ENCODE measurements around the gene SMYD1.

SMYD1 gene

GRCh38 chr2:88095022-88095421, 27.4 kb downstream of the SMYD1 start:
- no peak overlapping the region for H3K14ac ChIP-seq (ENCODE audit: low read length)
- H2AFZ ChIP-seq (ENCODE audit: low read length), result peak overlapping the region; percentile 26
- H3K4me3 ChIP-seq (ENCODE audit: low read length in 2 of 2), result no peak overlapping the region
- DNase-seq (ENCODE audit: low spot score), result no peak
- peak overlapping the region; percentile 31 for H3K27ac ChIP-seq (replicated peaks; ENCODE audit: low read length)
- H2BK12ac ChIP-seq (ENCODE audit: low read length), result no peak overlapping the region
- no peak overlapping the region for H3K4ac ChIP-seq (ENCODE audit: low read length)
- no peaks in the 10 kb centered on the region for H3K36me3 ChIP-seq (replicated peaks in 1 of 2; ENCODE audit: control insufficient read depth in 2 of 2, insufficient read depth in 2 of 2, low read length in 2 of 2)
- H3K23ac ChIP-seq (ENCODE audit: low read depth, low read length, poor library complexity), result no peak overlapping the region
- no peak overlapping the region for H3K4me2 ChIP-seq (ENCODE audit: insufficient read depth, low read length, poor library complexity, severe bottlenecking)
- no peak overlapping the region for H3K9ac ChIP-seq (ENCODE audit: low read depth, low read length, poor library complexity)
- WGBS, 2 donors (ENCODE audit: extremely low coverage in 2 of 2, insufficient read length in 2 of 2, insufficient replicate concordance in 1 of 2), result no CpG with 5 or more reads among the region's 3 CpGs
- peaks cover 5 to 19% of the 10 kb centered on the region in 2 donors for H3K4me1 ChIP-seq (ENCODE audit: control insufficient read depth in 2 of 2, insufficient read depth in 1 of 2, low read depth in 1 of 2, low read length in 2 of 2)
- no peaks in the 10 kb centered on the region for H3K27me3 ChIP-seq (ENCODE audit: control insufficient read depth in 3 of 3, insufficient read depth in 3 of 3, low read depth in 1 of 3, low read length in 3 of 3)
- H2BK5ac ChIP-seq (ENCODE audit: low read length), result no peak overlapping the region
- no peaks in the 10 kb centered on the region for H3K79me1 ChIP-seq (ENCODE audit: low read depth, low read length)
- H3K9me3 ChIP-seq (replicated peaks in 1 of 2; ENCODE audit: control insufficient read depth in 2 of 2, insufficient read depth in 1 of 2, low read depth in 1 of 2, low read length in 2 of 2), result no peaks in the 10 kb centered on the region
- no peak overlapping the region for H2BK15ac ChIP-seq (ENCODE audit: low read length)
- H2BK120ac ChIP-seq (ENCODE audit: low read depth, low read length), result no peak overlapping the region
- H4K91ac ChIP-seq (ENCODE audit: low read depth, low read length, poor library complexity), result no peak overlapping the region
- no peak overlapping the region for H2AK5ac ChIP-seq (ENCODE audit: low read depth, low read length)
- peak overlapping the region; percentile 82 for H3K18ac ChIP-seq (ENCODE audit: low read length)
- H4K8ac ChIP-seq (ENCODE audit: low read depth, low read length), result no peak overlapping the region

- Histone ChIP-seq H4K8ac (ENCODE audit: low read depth, low read length) (no peak overlapping the region), H2AK5ac (ENCODE audit: low read depth, low read length) (no peak overlapping the region), H4K91ac (ENCODE audit: low read depth, low read length, poor library complexity) (no peak overlapping the region), H3K9ac (ENCODE audit: low read depth, low read length, poor library complexity) (no peak overlapping the region), H2BK12ac (ENCODE audit: low read length) (no peak overlapping the region), H3K4me3 (ENCODE audit: low read length in 2 of 2) (no peak overlapping the region), H3K4me2 (ENCODE audit: insufficient read depth, low read length, poor library complexity, severe bottlenecking) (no peak overlapping the region), H3K27ac (replicated peaks; ENCODE audit: low read length) (no peak overlapping the region), H3K79me1 (ENCODE audit: low read depth, low read length) (no peaks in the 10 kb centered on the region), H2BK5ac (ENCODE audit: low read length) (no peak overlapping the region), H3K4me1 (ENCODE audit: control insufficient read depth in 2 of 2, insufficient read depth in 1 of 2, low read depth in 1 of 2, low read length in 2 of 2) (peaks cover 5 to 21% of the 10 kb centered on the region in 2 donors), H3K14ac (ENCODE audit: low read length) (no peak overlapping the region), H3K4ac (ENCODE audit: low read length) (no peak overlapping the region), H3K27me3 (ENCODE audit: control insufficient read depth in 3 of 3, insufficient read depth in 3 of 3, low read depth in 1 of 3, low read length in 3 of 3) (no peaks in the 10 kb centered on the region), H3K23ac (ENCODE audit: low read depth, low read length, poor library complexity) (no peak overlapping the region), H3K36me3 (replicated peaks in 1 of 2; ENCODE audit: control insufficient read depth in 2 of 2, insufficient read depth in 2 of 2, low read length in 2 of 2) (no peaks in the 10 kb centered on the region), H2AFZ (ENCODE audit: low read length) (no peak overlapping the region), H2BK120ac (ENCODE audit: low read depth, low read length) (no peak overlapping the region), H3K9me3 (replicated peaks in 1 of 2; ENCODE audit: control insufficient read depth in 2 of 2, insufficient read depth in 1 of 2, low read depth in 1 of 2, low read length in 2 of 2) (no peaks in the 10 kb centered on the region), H2BK15ac (ENCODE audit: low read length) (no peak overlapping the region), H3K18ac (ENCODE audit: low read length) (no peak overlapping the region)
- no peak for DNase-seq (ENCODE audit: low spot score)
- no CpG with 5 or more reads among the region's 5 CpGs for WGBS, 2 donors (ENCODE audit: extremely low coverage in 2 of 2, insufficient read length in 2 of 2, insufficient replicate concordance in 1 of 2)
These were observed 29.1 kb downstream of the SMYD1 start for GRCh38 chr2:88096708-88097107.

GRCh38 chr2:88097192-88097591, 29.6 kb downstream of the SMYD1 start:
- Histone ChIP-seq H3K4me1 (ENCODE audit: control insufficient read depth in 2 of 2, insufficient read depth in 1 of 2, low read depth in 1 of 2, low read length in 2 of 2) (peaks cover 5 to 21% of the 10 kb centered on the region in 2 donors), H3K18ac (ENCODE audit: low read length) (no peak overlapping the region), H2BK15ac (ENCODE audit: low read length) (no peak overlapping the region), H3K9me3 (replicated peaks in 1 of 2; ENCODE audit: control insufficient read depth in 2 of 2, insufficient read depth in 1 of 2, low read depth in 1 of 2, low read length in 2 of 2) (no peaks in the 10 kb centered on the region), H2BK12ac (ENCODE audit: low read length) (no peak overlapping the region), H2BK120ac (ENCODE audit: low read depth, low read length) (no peak overlapping the region), H3K9ac (ENCODE audit: low read depth, low read length, poor library complexity) (no peak overlapping the region), H3K36me3 (replicated peaks in 1 of 2; ENCODE audit: control insufficient read depth in 2 of 2, insufficient read depth in 2 of 2, low read length in 2 of 2) (no peaks in the 10 kb centered on the region), H3K4me2 (ENCODE audit: insufficient read depth, low read length, poor library complexity, severe bottlenecking) (no peak overlapping the region), H3K4me3 (ENCODE audit: low read length in 2 of 2) (no peak overlapping the region), H3K27ac (replicated peaks; ENCODE audit: low read length) (no peak overlapping the region), H3K14ac (ENCODE audit: low read length) (no peak overlapping the region), H3K23ac (ENCODE audit: low read depth, low read length, poor library complexity) (no peak overlapping the region), H4K91ac (ENCODE audit: low read depth, low read length, poor library complexity) (no peak overlapping the region), H2BK5ac (ENCODE audit: low read length) (no peak overlapping the region), H4K8ac (ENCODE audit: low read depth, low read length) (no peak overlapping the region), H3K79me1 (ENCODE audit: low read depth, low read length) (no peaks in the 10 kb centered on the region), H3K27me3 (ENCODE audit: control insufficient read depth in 3 of 3, insufficient read depth in 3 of 3, low read depth in 1 of 3, low read length in 3 of 3) (no peaks in the 10 kb centered on the region), H2AK5ac (ENCODE audit: low read depth, low read length) (no peak overlapping the region), H2AFZ (ENCODE audit: low read length) (no peak overlapping the region), H3K4ac (ENCODE audit: low read length) (no peak overlapping the region)
- DNase-seq (ENCODE audit: low spot score), result no peak
- WGBS, 2 donors (ENCODE audit: extremely low coverage in 2 of 2, insufficient read length in 2 of 2, insufficient replicate concordance in 1 of 2), result no CpG with 5 or more reads among the region's 3 CpGs

GRCh38 chr2:88097891-88098557, 30.4 kb downstream of the SMYD1 start:
- Histone ChIP-seq H2BK5ac (ENCODE audit: low read length) (no peak overlapping the region), H3K14ac (ENCODE audit: low read length) (no peak overlapping the region), H3K27me3 (ENCODE audit: control insufficient read depth in 3 of 3, insufficient read depth in 3 of 3, low read depth in 1 of 3, low read length in 3 of 3) (no peaks in the 10 kb centered on the region), H2BK15ac (ENCODE audit: low read length) (no peak overlapping the region), H2BK120ac (ENCODE audit: low read depth, low read length) (no peak overlapping the region), H2AFZ (ENCODE audit: low read length) (no peak overlapping the region), H3K79me1 (ENCODE audit: low read depth, low read length) (no peaks in the 10 kb centered on the region), H3K4me3 (ENCODE audit: low read length in 2 of 2) (no peak overlapping the region), H2BK12ac (ENCODE audit: low read length) (no peak overlapping the region), H2AK5ac (ENCODE audit: low read depth, low read length) (no peak overlapping the region), H3K4me1 (ENCODE audit: control insufficient read depth in 2 of 2, insufficient read depth in 1 of 2, low read depth in 1 of 2, low read length in 2 of 2) (peaks cover 5 to 21% of the 10 kb centered on the region in 2 donors), H3K23ac (ENCODE audit: low read depth, low read length, poor library complexity) (no peak overlapping the region), H3K9me3 (replicated peaks in 1 of 2; ENCODE audit: control insufficient read depth in 2 of 2, insufficient read depth in 1 of 2, low read depth in 1 of 2, low read length in 2 of 2) (no peaks in the 10 kb centered on the region), H3K4me2 (ENCODE audit: insufficient read depth, low read length, poor library complexity, severe bottlenecking) (no peak overlapping the region), H3K18ac (ENCODE audit: low read length) (no peak overlapping the region), H3K36me3 (replicated peaks in 1 of 2; ENCODE audit: control insufficient read depth in 2 of 2, insufficient read depth in 2 of 2, low read length in 2 of 2) (no peaks in the 10 kb centered on the region), H3K9ac (ENCODE audit: low read depth, low read length, poor library complexity) (no peak overlapping the region), H4K8ac (ENCODE audit: low read depth, low read length) (no peak overlapping the region), H3K4ac (ENCODE audit: low read length) (no peak overlapping the region), H4K91ac (ENCODE audit: low read depth, low read length, poor library complexity) (no peak overlapping the region), H3K27ac (replicated peaks; ENCODE audit: low read length) (no peak overlapping the region)
- DNase-seq (ENCODE audit: low spot score), result no peak
- no CpG with 5 or more reads among the region's 4 CpGs for WGBS, 2 donors (ENCODE audit: extremely low coverage in 2 of 2, insufficient read length in 2 of 2, insufficient replicate concordance in 1 of 2)
